ENCODE data around the gene MIF. TPM values are rescaled to one million over a fixed set of nuclear protein-coding genes. Genes with fewer than 3 reads are reported as not detected.
A peak's percentile ranks its signal among the peaks of the same experiment; 100 is the strongest.

Gene MIF
- total RNA-seq, 1 donor from 2014 or later = 306 TPM

DNA sequence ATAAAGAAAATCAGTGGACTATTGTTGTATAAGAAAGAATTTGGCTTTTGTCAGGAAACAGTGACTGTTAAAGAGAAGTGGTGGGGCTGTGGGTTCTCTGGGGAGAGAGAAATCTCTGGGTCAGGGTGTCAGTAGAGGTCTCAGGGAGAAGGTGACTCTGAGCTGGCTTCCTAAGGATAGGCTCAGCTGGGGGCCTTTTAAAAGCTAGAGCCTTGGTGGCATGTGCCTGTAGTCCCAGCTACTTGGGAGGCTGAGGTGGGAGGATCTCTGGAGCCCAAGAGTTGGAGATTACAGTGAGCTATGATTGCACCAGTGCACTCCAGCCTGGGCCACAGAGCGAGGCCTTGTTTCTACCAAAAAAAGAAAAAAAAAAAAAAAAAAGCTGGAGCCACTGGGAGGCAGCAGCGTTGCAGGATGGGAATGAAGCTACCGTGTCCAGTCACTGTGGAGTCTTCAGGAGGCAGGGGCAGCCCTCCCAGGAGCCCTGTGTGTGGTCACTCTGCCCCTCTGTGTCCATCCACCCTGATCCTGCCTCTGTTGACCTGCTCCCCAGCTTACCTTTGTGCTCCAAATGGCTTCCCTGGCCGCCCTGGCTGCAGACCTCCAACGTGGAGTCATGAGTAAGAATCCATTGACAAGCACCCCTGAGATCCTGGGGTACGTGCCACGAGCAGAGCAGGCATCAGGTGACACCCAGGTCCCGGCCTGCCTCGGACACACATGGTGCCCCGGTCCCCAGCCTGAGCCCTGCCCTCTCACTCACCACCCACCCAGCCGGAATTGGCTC lies 5.4 kb upstream of the MIF start:
- H3K36me3 Mint-ChIP-seq (ENCODE audit: low read depth, unreplicated experiment) = no peaks in the 10 kb centered on the region
- no peaks in the 10 kb centered on the region for H3K4me1 Mint-ChIP-seq (ENCODE audit: unreplicated experiment)
- H3K4me3 Mint-ChIP-seq (ENCODE audit: unreplicated experiment) = no peak overlapping the region
- TF ChIP-seq, protein P1, sequence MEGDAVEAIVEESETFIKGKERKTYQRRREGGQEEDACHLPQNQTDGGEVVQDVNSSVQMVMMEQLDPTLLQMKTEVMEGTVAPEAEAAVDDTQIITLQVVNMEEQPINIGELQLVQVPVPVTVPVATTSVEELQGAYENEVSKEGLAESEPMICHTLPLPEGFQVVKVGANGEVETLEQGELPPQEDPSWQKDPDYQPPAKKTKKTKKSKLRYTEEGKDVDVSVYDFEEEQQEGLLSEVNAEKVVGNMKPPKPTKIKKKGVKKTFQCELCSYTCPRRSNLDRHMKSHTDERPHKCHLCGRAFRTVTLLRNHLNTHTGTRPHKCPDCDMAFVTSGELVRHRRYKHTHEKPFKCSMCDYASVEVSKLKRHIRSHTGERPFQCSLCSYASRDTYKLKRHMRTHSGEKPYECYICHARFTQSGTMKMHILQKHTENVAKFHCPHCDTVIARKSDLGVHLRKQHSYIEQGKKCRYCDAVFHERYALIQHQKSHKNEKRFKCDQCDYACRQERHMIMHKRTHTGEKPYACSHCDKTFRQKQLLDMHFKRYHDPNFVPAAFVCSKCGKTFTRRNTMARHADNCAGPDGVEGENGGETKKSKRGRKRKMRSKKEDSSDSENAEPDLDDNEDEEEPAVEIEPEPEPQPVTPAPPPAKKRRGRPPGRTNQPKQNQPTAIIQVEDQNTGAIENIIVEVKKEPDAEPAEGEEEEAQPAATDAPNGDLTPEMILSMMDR (IDR thresholded peaks at IDR 0.05; ENCODE audit: unreplicated experiment) = no peak
- no peaks in the 10 kb centered on the region for H3K9me3 Mint-ChIP-seq (ENCODE audit: unreplicated experiment)
- H3K27me3 Mint-ChIP-seq (ENCODE audit: unreplicated experiment) = peaks cover 5% of the 10 kb centered on the region
- no peak overlapping the region for H3K27ac Mint-ChIP-seq (ENCODE audit: unreplicated experiment)
- DNase-seq (ENCODE audit: low spot score) = no peak

DNA sequence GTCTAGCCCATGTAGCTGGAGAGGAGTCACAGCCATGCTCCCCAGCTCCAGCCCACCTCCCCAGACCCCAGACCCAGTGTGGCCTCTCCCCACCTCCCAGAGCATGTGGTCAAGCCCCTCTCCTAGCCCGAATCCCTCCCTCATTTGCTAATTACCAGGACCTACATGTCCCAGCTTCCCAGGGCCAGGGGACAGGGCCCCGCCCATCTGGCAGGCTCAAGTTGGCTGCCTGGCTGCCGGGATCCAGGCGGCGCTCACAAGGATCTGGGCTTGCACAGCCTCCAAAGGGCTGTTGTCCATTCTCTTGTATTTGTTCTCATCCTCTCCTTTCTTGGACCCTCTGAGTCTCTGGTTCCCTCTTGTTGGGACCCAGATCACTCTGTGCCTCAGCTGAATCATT lies 4.6 kb upstream of the MIF start:
- TF ChIP-seq, protein P1 (IDR thresholded peaks at IDR 0.05; ENCODE audit: unreplicated experiment) = no peak
- Mint-ChIP-seq H3K27me3 (ENCODE audit: unreplicated experiment) (peaks cover 5% of the 10 kb centered on the region), H3K9me3 (ENCODE audit: unreplicated experiment) (no peaks in the 10 kb centered on the region), H3K4me3 (ENCODE audit: unreplicated experiment) (no peak overlapping the region), H3K4me1 (ENCODE audit: unreplicated experiment) (no peaks in the 10 kb centered on the region), H3K27ac (ENCODE audit: unreplicated experiment) (no peak overlapping the region), H3K36me3 (ENCODE audit: low read depth, unreplicated experiment) (no peaks in the 10 kb centered on the region)
- DNase-seq (ENCODE audit: low spot score) = no peak

DNA sequence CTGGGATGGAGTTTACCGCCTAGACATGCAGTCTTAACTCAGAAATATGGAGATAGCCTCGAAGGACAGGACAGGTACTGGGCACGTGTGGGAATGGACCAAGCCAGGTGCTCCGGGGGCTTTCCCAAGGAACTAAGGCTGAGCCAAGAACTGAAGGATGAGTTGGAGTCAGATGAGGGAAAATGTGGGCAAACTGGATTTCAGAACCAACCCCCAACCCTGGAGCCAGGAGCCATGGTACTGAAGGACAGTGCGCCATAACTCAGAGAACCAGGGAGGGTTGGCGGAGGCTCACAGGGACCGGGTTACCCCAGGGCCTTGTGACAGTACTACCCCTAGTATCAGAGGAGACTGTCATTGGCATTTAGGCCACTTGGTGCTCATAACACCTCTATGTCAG lies 2.5 kb upstream of the MIF start:
- H3K27ac Mint-ChIP-seq (ENCODE audit: unreplicated experiment) = no peak overlapping the region
- TF ChIP-seq, protein P1 (IDR thresholded peaks at IDR 0.05; ENCODE audit: unreplicated experiment) = no peak
- H3K4me1 Mint-ChIP-seq (ENCODE audit: unreplicated experiment) = peaks cover 5% of the 10 kb centered on the region
- H3K36me3 Mint-ChIP-seq (ENCODE audit: low read depth, unreplicated experiment) = no peaks in the 10 kb centered on the region
- no peak for DNase-seq (ENCODE audit: low spot score)
- peaks cover 5% of the 10 kb centered on the region for H3K27me3 Mint-ChIP-seq (ENCODE audit: unreplicated experiment)
- no peaks in the 10 kb centered on the region for H3K9me3 Mint-ChIP-seq (ENCODE audit: unreplicated experiment)
- H3K4me3 Mint-ChIP-seq (ENCODE audit: unreplicated experiment) = no peak overlapping the region

DNA sequence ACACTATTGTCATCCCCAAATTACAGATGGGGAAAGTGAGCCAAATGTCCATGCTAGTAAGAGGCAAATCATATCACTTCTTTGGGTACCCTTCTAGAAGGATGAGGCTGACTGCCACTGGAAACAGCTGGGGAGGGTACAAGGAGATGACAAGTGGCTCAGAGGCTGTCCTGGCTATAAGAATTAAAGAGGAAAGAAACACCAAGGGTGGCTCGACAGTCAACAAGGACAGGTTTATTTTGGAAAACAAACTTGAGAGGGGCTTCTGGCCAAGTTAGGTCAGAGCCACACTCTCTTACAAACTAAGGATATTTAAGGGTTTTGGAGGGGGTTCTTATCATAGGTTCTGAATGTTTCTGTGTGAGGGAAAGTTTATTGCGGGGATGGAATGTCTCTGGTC lies 2.1 kb upstream of the MIF start:
- Mint-ChIP-seq H3K4me3 (ENCODE audit: unreplicated experiment) (no peak overlapping the region), H3K4me1 (ENCODE audit: unreplicated experiment) (peaks cover 5% of the 10 kb centered on the region), H3K36me3 (ENCODE audit: low read depth, unreplicated experiment) (peaks cover 1% of the 10 kb centered on the region), H3K27me3 (ENCODE audit: unreplicated experiment) (peaks cover 5% of the 10 kb centered on the region), H3K9me3 (ENCODE audit: unreplicated experiment) (no peaks in the 10 kb centered on the region), H3K27ac (ENCODE audit: unreplicated experiment) (no peak overlapping the region)
- DNase-seq (ENCODE audit: low spot score) = no peak
- TF ChIP-seq, protein P1 (IDR thresholded peaks at IDR 0.05; ENCODE audit: unreplicated experiment) = no peak

DNA sequence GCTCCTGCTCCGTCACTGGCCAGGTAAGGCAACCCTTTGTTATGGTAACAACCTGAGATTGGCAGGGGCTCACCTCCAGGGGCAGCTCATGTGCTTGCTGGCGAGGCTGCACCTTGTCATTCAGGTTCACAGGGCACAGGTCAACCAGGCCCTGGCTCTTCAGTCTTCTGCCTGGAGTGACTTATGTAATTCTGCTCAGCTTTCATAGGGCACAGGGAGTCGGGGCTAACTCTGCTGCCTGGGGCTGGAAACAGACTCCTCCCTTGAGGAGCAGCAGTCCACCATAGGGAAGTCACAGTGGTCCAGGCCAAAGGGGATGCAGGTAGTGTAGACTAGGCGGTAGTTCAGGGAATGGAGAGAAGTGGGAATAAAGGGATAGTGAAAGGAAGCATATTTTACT lies 1.5 kb upstream of the MIF start:
- Mint-ChIP-seq H3K36me3 (ENCODE audit: low read depth, unreplicated experiment) (peaks cover 3% of the 10 kb centered on the region), H3K4me1 (ENCODE audit: unreplicated experiment) (peaks cover 5% of the 10 kb centered on the region), H3K27ac (ENCODE audit: unreplicated experiment) (peak overlapping the region; percentile 42), H3K9me3 (ENCODE audit: unreplicated experiment) (no peaks in the 10 kb centered on the region), H3K4me3 (ENCODE audit: unreplicated experiment) (peak overlapping the region; percentile 32), H3K27me3 (ENCODE audit: unreplicated experiment) (peaks cover 5% of the 10 kb centered on the region)
- TF ChIP-seq, protein P1 (IDR thresholded peaks at IDR 0.05; ENCODE audit: unreplicated experiment) = no peak
- no peak for DNase-seq (ENCODE audit: low spot score)

Measured in endothelial cell (in vitro differentiated cells).